ENCODE data around the gene ADGRB3.

The ADGRB3 gene

DNA sequence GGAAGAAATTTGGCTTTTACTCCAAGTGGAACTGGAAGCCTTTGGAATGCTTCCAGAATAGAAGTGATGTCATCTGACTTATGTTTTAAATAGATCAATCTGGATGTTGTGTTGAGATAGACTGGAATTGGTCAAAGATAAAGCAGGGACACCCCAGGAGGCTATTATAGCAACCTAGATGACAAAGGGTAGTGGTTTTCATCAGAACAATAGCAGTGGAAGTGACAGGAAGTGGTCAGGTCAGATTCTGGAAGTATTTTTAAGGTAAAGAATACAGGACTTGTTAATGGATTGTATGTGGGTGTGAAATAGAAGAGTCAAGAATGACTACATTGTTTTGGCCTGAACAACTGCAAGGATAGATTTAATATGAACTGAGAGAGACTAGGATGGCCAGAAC, 191.4 kb downstream of the ADGRB3 start:
- DNase-seq (ENCODE audit: low read depth) = no peak
- no peak overlapping the region for H3K4me3 ChIP-seq (ENCODE audit: low read length)
- TF ChIP-seq, protein P1, sequence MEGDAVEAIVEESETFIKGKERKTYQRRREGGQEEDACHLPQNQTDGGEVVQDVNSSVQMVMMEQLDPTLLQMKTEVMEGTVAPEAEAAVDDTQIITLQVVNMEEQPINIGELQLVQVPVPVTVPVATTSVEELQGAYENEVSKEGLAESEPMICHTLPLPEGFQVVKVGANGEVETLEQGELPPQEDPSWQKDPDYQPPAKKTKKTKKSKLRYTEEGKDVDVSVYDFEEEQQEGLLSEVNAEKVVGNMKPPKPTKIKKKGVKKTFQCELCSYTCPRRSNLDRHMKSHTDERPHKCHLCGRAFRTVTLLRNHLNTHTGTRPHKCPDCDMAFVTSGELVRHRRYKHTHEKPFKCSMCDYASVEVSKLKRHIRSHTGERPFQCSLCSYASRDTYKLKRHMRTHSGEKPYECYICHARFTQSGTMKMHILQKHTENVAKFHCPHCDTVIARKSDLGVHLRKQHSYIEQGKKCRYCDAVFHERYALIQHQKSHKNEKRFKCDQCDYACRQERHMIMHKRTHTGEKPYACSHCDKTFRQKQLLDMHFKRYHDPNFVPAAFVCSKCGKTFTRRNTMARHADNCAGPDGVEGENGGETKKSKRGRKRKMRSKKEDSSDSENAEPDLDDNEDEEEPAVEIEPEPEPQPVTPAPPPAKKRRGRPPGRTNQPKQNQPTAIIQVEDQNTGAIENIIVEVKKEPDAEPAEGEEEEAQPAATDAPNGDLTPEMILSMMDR (IDR thresholded peaks at IDR 0.05; ENCODE audit: insufficient read depth, low read depth, low read length, missing control alignments) = no peak

DNA sequence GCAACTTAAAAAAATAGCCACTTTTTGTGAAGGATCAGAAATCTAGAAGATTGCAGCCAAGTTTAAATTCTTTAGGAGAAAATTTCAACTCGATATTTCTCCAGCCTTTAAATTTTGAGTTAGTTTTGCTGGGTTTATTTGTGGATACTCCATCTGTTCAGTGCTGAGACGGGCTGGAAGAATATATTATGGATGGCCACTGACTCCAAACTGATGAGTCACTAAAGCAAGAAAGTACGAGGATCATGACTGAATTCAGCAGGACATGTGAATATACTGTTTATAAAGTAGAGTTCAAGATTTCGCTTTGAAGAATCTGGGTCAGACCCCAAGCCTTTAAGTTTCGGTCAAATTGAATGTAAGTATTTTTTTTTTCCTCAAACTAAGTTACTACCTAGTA, 199.5 kb downstream of the ADGRB3 start:
- no peak overlapping the region for H3K4me3 ChIP-seq (ENCODE audit: low read length)
- DNase-seq (ENCODE audit: low read depth) = no peak
- TF ChIP-seq, protein P1 (IDR thresholded peaks at IDR 0.05; ENCODE audit: insufficient read depth, low read depth, low read length, missing control alignments) = no peak

DNA sequence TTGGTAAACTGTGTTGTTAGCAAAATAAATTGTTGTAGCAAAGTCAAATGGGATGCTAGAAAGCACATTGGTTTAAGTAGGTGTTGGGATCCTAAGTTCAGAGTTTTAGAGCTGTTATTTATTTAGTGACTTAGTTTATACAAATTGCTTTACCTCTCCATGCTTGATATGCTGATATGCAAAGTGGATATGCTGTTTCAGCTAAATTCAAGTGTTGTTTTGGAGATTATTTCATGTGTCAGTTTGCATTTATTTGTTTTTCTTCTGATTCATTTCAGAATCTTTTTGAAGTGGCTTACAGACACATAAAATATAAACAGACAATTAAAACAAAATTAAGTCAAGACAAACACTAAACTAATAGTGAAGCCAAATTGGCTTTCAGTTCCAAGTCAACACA, 203.5 kb downstream of the ADGRB3 start:
- no peak overlapping the region for H3K4me3 ChIP-seq (ENCODE audit: low read length)
- TF ChIP-seq, protein P1 (IDR thresholded peaks at IDR 0.05; ENCODE audit: insufficient read depth, low read depth, low read length, missing control alignments) = no peak
- no peak for DNase-seq (ENCODE audit: low read depth)

DNA sequence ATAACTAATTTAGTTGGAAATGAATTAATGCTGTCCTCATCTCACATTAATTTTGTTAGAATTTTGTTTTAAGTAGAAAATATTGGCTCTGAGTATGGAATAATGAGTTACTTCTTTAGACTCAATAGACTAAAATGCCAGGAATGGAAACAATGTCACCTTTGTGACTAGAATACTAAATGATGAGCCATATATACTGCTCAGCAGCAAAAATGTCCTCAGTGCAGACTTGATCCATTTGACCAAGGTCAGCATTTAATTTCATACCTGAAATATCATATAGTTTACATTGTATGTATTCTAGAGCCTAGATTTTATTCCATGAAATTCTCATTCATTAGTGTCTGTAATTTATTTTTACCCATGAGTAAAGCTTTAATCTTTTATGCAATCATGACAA, 217.7 kb downstream of the ADGRB3 start:
- TF ChIP-seq, protein P1 (IDR thresholded peaks at IDR 0.05; ENCODE audit: insufficient read depth, low read depth, low read length, missing control alignments) = no peak
- no peak overlapping the region for H3K4me3 ChIP-seq (ENCODE audit: low read length)
- DNase-seq (ENCODE audit: low read depth) = no peak

DNA sequence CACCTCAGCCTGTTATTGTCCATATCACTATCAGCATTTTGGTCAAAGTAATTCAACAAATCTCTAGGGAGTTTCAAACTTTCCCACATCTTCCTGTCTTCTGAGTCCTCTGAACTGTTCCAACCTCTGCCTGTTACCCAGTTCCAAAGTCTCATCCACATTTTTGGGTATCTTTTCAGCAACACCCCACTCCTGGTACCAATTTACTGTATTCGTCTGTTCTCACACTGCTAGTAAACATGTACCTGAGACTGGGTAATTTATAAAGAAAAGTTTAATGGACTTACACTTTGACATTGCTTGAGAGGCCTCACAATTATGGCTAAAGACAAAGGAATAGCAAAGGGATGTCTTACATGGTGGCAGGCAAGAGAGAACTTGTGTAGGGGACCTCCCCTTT, 224.2 kb downstream of the ADGRB3 start:
- no peak for DNase-seq (ENCODE audit: low read depth)
- TF ChIP-seq, protein P1 (IDR thresholded peaks at IDR 0.05; ENCODE audit: insufficient read depth, low read depth, low read length, missing control alignments) = no peak
- no peak overlapping the region for H3K4me3 ChIP-seq (ENCODE audit: low read length)

DNA sequence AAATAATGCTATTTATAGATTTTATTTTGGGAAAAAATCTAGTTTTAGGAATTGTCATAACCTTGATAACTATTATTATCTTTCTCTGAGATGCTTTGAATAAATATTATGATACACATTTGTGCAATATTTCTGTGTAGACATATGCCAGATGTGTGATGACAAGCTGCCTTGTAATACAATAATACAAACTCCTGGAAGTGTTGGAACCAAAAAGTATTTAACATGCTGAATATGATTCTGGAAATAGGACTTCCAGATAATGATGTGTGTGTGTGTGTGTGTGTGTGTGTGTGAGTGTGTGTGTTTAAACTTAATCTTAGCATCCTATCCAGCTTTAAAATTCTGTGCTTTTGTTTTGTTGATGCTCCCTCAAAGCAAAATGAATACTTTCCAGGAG, 233.6 kb downstream of the ADGRB3 start:
- TF ChIP-seq, protein P1 (IDR thresholded peaks at IDR 0.05; ENCODE audit: insufficient read depth, low read depth, low read length, missing control alignments) = no peak
- H3K4me3 ChIP-seq (ENCODE audit: low read length) = no peak overlapping the region
- DNase-seq (ENCODE audit: low read depth) = no peak

DNA sequence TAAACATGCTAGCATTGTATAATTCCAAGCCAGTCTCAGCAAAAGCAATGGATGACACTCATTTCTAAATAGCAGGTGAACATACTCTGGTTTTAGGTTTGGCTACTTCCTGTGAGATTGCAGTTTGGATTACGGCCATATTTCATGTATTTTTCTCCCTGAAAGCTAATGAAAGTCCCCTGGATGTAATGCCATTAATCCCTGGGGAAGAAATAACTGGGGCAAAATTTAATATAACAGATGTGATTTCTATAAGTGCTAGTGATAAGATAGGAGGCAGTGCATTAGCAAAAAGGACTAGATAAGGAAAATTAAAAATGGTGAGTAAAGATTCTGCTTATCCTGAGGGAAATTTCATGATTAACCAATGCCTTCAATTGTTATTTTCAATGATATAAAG, 238.2 kb downstream of the ADGRB3 start:
- DNase-seq (ENCODE audit: low read depth) = no peak
- H3K4me3 ChIP-seq (ENCODE audit: low read length) = no peak overlapping the region
- TF ChIP-seq, protein P1 (IDR thresholded peaks at IDR 0.05; ENCODE audit: insufficient read depth, low read depth, low read length, missing control alignments) = no peak

All from epithelial cell of esophagus (primary cell).